Vagina (tissue), 2 donors: Measurements from ENCODE around the gene SENP6. TPM values are rescaled to one million over a fixed set of nuclear protein-coding genes. Genes with fewer than 3 reads are reported as not detected.

Experiments used
- DNase-seq, 2 donors: peaks; one replicate each; pipeline ENCODE4 v3.0.0-alpha.2; 2017; ENCODE audit errors: extremely low spot score in 2 of 2
- H3K27ac ChIP-seq: fragments of 200-600 bp; sonication (generic); one replicate; pipeline ENCODE4 v1.5.1; 2019
- H3K27me3 ChIP-seq: fragments of 200-600 bp; sonication (generic); one replicate; pipeline ENCODE4 v1.5.1; 2019
- H3K36me3 ChIP-seq, 2 donors: fragments of 200-600 bp; sonication (generic); one replicate each; pipeline ENCODE4 v1.5.1; 2017 to 2019
- H3K4me1 ChIP-seq: fragments of 200-600 bp; sonication (generic); one replicate; pipeline ENCODE4 v1.5.1; 2019
- H3K4me3 ChIP-seq, 2 donors: fragments of 200-600 bp; sonication (generic); 1 replicate in 1 of 2; 2 replicates in 1 of 2; pipeline ENCODE4 v1.5.1; 2016 to 2019
- H3K9me3 ChIP-seq: fragments of 200-600 bp; sonication (generic); one replicate; pipeline ENCODE4 v1.5.1; 2019
- CTCF ChIP-seq, 3 experiments: fragments of 450-650 bp in 2 of 3; fragments of 200-600 bp in 1 of 3; sonication (generic) in 1 of 3; IDR thresholded peaks; one replicate each; pipeline ENCODE4 v1.5.1; 2017 to 2019; ENCODE audit warnings: antibody characterized with exemption in 3 of 3, mild to moderate bottlenecking in 2 of 3, moderate library complexity in 2 of 3
- POLR2A ChIP-seq, 2 donors: fragments of 450-650 bp; IDR thresholded peaks; one replicate each; pipeline ENCODE4 v1.6.1; 2017; ENCODE audit warnings: antibody characterized with exemption in 2 of 2, mild to moderate bottlenecking in 2 of 2, moderate library complexity in 2 of 2
- POLR2AphosphoS5 ChIP-seq, 2 donors: sonication (generic); formaldehyde crosslinking; IDR thresholded peaks; one replicate each; pipeline ENCODE4 v1.9.0; 2017; ENCODE audit warnings: antibody characterized with exemption in 2 of 2, mild to moderate bottlenecking in 2 of 2, low read depth in 1 of 2; ENCODE audit not compliant: insufficient read depth in 1 of 2
- intact Hi-C: fragments of 100-400 bp; cut with DNase I; formaldehyde crosslinking; loops from one replicate; pipeline ENCODE4 v1.15.1; 2023
- small RNA-seq: library from RNA; depleted of rRNA; stranded (forward); fragments of <200 nt; gene quantifications from one replicate; pipeline ENCODE3, GENCODE V24; 2016
- total RNA-seq: library from RNA; depleted of rRNA; stranded (reverse); fragments of >200 nt; gene quantifications from one replicate; pipeline ENCODE4 v1.2.3, GENCODE V29; 2016

The SENP6 gene
- total RNA-seq, 1 donor from 2014 or later = 78.8 TPM

GRCh38 chr6:75760320-75760719, 158.6 kb downstream of the SENP6 start:
- intact Hi-C loops = no loop called here
- TF ChIP-seq POLR2AphosphoS5 (IDR thresholded peaks at IDR 0.05; ENCODE audit: insufficient read depth in 1 of 2, low read depth in 1 of 2) = no peak
- no peak for TF ChIP-seq CTCF (IDR thresholded peaks at IDR 0.05)
- TF ChIP-seq POLR2A (IDR thresholded peaks at IDR 0.05) = no peak
- DNase-seq = no peak
- H3K27me3 ChIP-seq = no peaks in the 10 kb centered on the region
- no peaks in the 10 kb centered on the region for H3K9me3 ChIP-seq
- no peak overlapping the region for H3K27ac ChIP-seq
- H3K4me1 ChIP-seq = peaks cover 3% of the 10 kb centered on the region
- no peaks in the 10 kb centered on the region for H3K36me3 ChIP-seq
- H3K4me3 ChIP-seq = no peak overlapping the region

GRCh38 chr6:75761489-75761888, 159.8 kb downstream of the SENP6 start:
- Histone ChIP-seq H3K4me1 (peaks cover 3% of the 10 kb centered on the region), H3K9me3 (no peaks in the 10 kb centered on the region), H3K27ac (no peak overlapping the region), H3K36me3 (no peaks in the 10 kb centered on the region), H3K27me3 (no peaks in the 10 kb centered on the region), H3K4me3 (no peak overlapping the region)
- intact Hi-C loops = no loop called here
- no peak for TF ChIP-seq POLR2AphosphoS5 (IDR thresholded peaks at IDR 0.05; ENCODE audit: insufficient read depth in 1 of 2, low read depth in 1 of 2)
- DNase-seq = no peak

GRCh38 chr6:75762063-75762462, 160.4 kb downstream of the SENP6 start:
- intact Hi-C loops = no loop called here
- Histone ChIP-seq H3K9me3 (no peaks in the 10 kb centered on the region), H3K4me3 (no peak overlapping the region), H3K27me3 (no peaks in the 10 kb centered on the region), H3K36me3 (no peaks in the 10 kb centered on the region), H3K4me1 (peaks cover 3% of the 10 kb centered on the region), H3K27ac (no peak overlapping the region)
- no peak for DNase-seq
- no peak for TF ChIP-seq CTCF (IDR thresholded peaks at IDR 0.05)
- TF ChIP-seq POLR2AphosphoS5 (IDR thresholded peaks at IDR 0.05; ENCODE audit: insufficient read depth in 1 of 2, low read depth in 1 of 2) = no peak
- no peak for TF ChIP-seq POLR2A (IDR thresholded peaks at IDR 0.05)

GRCh38 chr6:75766387-75766786, 164.7 kb downstream of the SENP6 start:
- intact Hi-C loops = no loop called here

More at GRCh38 chr6:75766387-75766786, 164.7 kb downstream of the SENP6 start:
- Histone ChIP-seq H3K4me3 (no peak overlapping the region), H3K36me3 (peaks cover 0 to 3% of the 10 kb centered on the region in 2 donors), H3K9me3 (no peaks in the 10 kb centered on the region), H3K27ac (no peak overlapping the region), H3K4me1 (no peaks in the 10 kb centered on the region), H3K27me3 (no peaks in the 10 kb centered on the region)
- TF ChIP-seq POLR2A (IDR thresholded peaks at IDR 0.05) (no peak), CTCF (IDR thresholded peaks at IDR 0.05) (no peak), POLR2AphosphoS5 (IDR thresholded peaks at IDR 0.05; ENCODE audit: insufficient read depth in 1 of 2, low read depth in 1 of 2) (no peak)
- DNase-seq = no peak

Small RNA genes within 50 kb of the gene (small RNA-seq; reads per million reads assigned to genes)
- gene RNU6-1016P (not detected), gene RNU6-1338P (not detected), gene RNU6-155P (not detected)

Other genes starting within 250 kb of the SENP6 start
- gene FILIP1, start 108.1 kb upstream of the SENP6 start, total RNA-seq = 3.2 TPM
- gene MYO6, start 147.4 kb downstream of the SENP6 start, total RNA-seq = 20.4 TPM